ENCODE results near the gene QSOX2.

- TF ChIP-seq, protein P1, sequence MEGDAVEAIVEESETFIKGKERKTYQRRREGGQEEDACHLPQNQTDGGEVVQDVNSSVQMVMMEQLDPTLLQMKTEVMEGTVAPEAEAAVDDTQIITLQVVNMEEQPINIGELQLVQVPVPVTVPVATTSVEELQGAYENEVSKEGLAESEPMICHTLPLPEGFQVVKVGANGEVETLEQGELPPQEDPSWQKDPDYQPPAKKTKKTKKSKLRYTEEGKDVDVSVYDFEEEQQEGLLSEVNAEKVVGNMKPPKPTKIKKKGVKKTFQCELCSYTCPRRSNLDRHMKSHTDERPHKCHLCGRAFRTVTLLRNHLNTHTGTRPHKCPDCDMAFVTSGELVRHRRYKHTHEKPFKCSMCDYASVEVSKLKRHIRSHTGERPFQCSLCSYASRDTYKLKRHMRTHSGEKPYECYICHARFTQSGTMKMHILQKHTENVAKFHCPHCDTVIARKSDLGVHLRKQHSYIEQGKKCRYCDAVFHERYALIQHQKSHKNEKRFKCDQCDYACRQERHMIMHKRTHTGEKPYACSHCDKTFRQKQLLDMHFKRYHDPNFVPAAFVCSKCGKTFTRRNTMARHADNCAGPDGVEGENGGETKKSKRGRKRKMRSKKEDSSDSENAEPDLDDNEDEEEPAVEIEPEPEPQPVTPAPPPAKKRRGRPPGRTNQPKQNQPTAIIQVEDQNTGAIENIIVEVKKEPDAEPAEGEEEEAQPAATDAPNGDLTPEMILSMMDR (IDR thresholded peaks at IDR 0.05), result no peak
- TF ChIP-seq POLR2AphosphoS5 (IDR thresholded peaks at IDR 0.05), result no peak
These were observed 60.5 kb downstream of the QSOX2 start for GRCh38 chr9:136185066-136185465.
